ENCODE measurements around the gene TREML2. TPM values are rescaled to one million over a fixed set of nuclear protein-coding genes. Genes with fewer than 3 reads are reported as not detected.

TREML2 gene
- total RNA-seq, 1 experiment from 2014 or later: not detected

DNA sequence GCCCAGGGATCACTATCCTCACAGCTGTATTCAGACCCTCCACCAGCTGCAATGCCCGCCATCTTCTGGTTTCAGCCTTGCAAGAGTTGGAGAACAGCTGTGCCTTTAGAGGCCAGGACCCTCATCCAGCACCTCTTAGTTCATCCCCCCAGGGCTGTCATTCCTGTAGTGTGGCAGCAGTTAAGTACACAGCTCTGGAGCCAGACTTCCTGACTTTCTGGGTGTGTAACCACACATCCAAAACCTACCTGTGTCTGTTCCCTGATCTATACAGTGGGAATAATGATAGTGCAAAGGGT is 37.6 kb downstream of the TREML2 start:
- no peak for DNase-seq

DNA sequence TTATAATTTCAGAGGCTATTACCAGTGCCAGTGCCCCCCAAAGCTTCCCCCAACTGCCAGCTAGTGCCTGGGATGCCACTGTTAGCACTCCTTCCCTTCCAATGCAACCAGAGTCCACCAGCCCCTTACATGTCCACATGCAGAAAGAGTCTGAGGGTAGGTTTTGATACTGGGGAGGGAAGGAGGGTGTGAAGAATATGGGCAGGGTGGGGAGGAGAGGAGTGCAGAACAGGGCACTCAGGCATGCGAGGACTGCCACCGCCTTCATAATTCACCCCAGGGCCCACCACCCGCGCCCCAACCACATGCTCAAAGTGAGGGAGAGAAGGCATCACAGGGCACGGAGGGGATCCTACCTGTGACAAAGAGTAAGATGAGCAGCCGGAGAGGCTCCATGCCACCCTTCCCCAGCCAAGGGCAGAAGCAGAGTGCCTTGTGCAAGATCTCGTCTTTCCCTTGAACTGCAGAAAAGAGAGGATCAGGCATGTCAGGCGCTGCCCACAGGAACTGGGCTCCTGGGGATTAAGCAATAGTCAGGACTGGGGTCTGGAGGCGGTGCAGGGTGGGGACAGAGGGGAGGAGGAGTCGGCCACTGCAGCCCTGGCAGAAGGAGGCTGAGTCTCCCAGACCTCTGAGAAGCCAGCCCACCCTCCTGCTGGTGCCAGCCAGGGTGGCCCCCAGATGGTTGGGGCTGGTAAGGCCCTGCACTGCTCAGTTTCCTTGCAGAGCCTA is 38.1 kb downstream of the TREML2 start, which contains the start of gene TREM2:
TSS of gene TREM2 (minus strand) at position 430 of the 732 bp plus-strand sequence. CDS start at position 396, 34 bp downstream.
- DNase-seq: no peak
- Histone ChIP-seq H3K36me3 (no peaks in the 10 kb centered on the region), H3K4me3 (no peak within 1 kb of the TSS), H3K27me3 (no peaks in the 10 kb centered on the region), H3K9me3 (no peaks in the 10 kb centered on the region)

More for the DNA sequence above, 37.6 kb downstream of the TREML2 start:
- Histone ChIP-seq H3K4me3 (no peak overlapping the region), H3K36me3 (no peaks in the 10 kb centered on the region), H3K9me3 (no peaks in the 10 kb centered on the region), H3K27me3 (no peaks in the 10 kb centered on the region)

DNA sequence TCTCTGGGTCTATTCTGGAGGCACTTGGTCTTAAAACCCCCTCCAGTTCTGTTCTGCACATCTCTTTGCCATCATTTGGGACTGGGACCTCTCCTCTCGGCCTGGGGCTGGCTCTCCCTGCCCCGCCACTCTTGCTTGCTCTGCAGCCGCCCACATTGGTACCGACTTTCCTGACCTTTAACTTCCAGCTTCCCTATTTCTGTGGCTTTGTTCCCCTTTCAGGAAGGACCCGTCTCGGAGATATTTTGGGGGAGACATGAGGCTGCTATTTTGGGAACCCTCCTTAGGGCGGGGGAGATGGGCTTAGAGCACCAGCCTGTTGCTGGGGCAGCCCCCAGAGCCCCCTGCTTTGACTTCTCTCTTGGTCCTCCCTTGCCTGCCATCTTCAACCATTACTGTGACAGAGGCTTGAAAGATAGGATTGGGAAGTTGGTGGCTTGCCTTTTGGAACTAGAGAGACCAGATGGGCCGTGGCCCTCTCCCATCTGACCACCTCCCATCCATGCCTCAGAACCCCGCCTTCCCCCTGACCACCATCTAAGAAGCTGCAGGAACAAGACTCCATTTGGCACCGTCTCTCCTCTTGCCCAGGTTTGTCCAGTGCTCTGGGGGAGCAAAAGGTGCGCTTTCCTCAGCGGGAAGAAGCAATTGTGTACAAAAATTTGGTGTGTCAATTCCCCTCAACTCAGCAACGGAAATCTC is 38.9 kb downstream of the TREML2 start:
- no peaks in the 10 kb centered on the region for H3K9me3 ChIP-seq

DNA sequence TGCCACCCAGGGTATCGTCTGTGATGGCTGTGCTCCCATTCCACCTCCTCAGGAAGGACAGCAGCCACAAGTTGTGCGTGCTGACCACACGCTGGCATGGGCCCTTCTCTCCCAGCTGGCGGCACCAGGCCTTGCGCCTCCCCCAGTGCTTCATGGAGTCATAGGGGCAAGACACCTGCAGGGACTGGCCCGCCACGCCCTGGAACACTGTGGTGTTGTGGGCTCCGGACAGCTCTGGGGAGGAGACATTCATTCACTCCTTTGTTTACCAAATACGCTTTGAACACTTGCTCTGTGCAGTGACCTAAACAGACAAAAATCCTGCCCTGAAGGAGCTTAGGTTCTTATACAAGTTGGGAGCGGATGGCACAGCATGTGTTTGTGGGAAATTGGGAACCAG is 39.6 kb downstream of the TREML2 start:
- Histone ChIP-seq H3K36me3 (no peaks in the 10 kb centered on the region), H3K9me3 (no peaks in the 10 kb centered on the region), H3K4me3 (no peak overlapping the region), H3K27me3 (no peaks in the 10 kb centered on the region)
- DNase-seq: no peak

More for the DNA sequence above, 38.9 kb downstream of the TREML2 start:
- H3K4me3 ChIP-seq: no peak overlapping the region
- no peaks in the 10 kb centered on the region for H3K36me3 ChIP-seq
- H3K27me3 ChIP-seq: no peaks in the 10 kb centered on the region
- no peak for DNase-seq

DNA sequence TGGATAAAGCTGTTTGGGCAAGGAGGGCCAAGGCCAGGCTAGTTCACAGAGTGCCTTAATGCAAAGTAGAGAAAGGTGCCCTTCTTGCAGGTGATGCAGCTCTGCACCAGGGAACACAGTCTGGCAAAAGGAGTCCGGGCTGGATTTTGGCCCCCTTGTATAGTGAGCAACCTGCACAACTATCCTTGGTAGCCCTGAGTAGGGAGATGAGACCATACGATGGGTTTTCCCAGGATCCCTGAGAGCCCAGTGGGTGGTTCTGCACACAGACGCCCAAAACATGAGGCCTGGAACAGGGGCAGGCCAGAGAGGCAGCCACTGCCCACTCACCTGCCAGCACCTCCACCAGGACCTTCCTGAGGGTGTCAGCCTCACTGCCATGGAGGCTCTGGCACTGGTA is 40.0 kb downstream of the TREML2 start:
- Histone ChIP-seq H3K9me3 (no peaks in the 10 kb centered on the region), H3K36me3 (no peaks in the 10 kb centered on the region), H3K4me3 (no peak overlapping the region), H3K27me3 (no peaks in the 10 kb centered on the region)
- no peak for DNase-seq

DNA sequence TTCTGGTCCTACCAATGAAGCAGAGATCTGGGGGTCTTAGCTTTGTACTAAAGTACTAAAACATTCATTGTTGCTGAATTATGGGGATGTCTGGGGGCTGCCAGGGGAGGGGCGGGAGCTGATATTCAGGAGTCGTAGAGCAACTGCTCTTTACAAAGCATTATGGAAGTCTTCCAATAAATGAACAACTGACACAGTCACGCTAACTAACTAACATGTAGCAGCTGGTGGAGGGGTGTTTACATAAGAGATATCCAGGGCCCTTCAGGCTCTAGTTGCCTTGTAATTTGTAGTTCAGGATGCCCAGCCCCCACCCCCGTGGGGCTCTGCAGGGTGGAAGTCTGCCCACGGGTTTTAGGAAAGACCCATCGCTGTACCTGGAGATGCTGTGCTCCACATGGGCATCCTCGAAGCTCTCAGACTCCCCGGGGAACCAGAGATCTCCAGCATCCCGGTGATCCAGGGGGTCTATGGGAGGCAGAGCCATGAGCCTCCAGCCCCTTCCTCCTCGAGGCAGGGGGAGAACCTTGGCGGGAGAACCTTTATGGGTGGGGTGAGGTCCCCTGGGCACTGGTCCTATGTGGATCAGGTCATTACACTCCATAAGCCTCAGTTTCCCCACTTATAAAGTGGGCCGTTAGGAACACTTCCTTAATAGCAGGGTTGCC is 41.4 kb downstream of the TREML2 start:
- H3K36me3 ChIP-seq: no peaks in the 10 kb centered on the region
- no peaks in the 10 kb centered on the region for H3K27me3 ChIP-seq
- no peaks in the 10 kb centered on the region for H3K9me3 ChIP-seq
- H3K4me3 ChIP-seq: no peak overlapping the region
- DNase-seq: no peak

DNA sequence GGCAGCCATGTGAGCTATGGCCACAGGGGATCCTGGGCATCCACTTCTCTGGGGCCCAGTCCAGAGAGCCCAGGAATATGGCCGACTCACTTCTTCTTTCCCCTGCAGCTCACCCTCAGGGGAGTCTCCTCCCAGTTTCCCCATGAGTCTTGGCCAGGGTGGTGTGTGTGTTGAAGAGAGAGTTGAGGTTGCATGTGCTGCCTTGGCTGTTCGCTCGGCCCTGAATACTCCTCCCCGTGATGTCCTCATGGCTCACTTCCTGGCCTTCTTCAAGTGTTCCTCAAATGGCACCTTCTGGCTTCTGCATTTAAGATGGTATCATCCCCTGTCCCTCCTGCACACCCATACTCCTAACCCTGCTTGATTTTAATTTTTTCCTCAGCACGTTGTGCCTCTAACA is 43.6 kb downstream of the TREML2 start:
- no peaks in the 10 kb centered on the region for H3K9me3 ChIP-seq
- no peaks in the 10 kb centered on the region for H3K36me3 ChIP-seq
- H3K27me3 ChIP-seq: no peaks in the 10 kb centered on the region
- no peak for DNase-seq
- H3K4me3 ChIP-seq: no peak overlapping the region

DNA sequence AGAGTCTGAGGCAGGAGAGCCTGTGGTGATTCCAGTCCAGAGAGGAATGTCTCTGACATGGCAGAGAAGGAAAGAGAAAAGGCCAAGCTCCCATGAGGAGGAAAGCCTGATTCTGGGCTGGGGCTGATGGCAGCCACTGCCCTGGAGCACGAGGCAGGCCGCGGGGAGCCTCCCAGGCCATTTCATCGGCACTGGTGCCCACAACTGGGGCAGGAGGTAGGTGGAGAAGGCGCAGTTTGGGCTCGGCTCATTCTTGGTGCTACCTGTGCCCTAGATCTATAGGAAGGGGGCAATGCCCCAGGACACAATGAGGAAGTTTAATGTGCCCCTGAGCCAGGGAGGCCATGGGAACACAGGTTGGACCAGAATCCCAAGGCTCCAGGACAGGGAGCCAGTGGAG is 44.2 kb downstream of the TREML2 start:
- Histone ChIP-seq H3K9me3 (no peaks in the 10 kb centered on the region), H3K4me3 (no peak overlapping the region)
- no peak for DNase-seq

DNA sequence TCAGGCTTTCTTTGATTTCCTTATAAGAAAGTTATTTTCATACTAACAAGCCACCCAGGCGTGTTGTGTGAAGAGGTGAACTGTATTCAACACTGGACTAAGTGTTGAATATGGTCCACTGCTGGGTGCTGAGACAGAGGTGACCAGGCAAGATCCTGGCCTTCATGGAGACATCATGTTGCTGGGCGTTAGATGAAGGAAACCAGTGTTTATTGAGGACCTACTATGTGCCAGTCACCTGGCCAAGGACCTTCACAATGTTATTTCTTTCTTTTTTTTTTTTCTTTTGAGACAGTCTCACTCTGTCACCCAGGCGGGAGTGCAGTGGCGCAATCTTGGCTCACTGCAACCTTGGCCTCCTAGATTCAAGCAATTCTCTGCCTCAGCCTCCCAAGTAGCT is 44.9 kb downstream of the TREML2 start:
- H3K9me3 ChIP-seq: no peaks in the 10 kb centered on the region
- DNase-seq: no peak
- no peaks in the 10 kb centered on the region for H3K27me3 ChIP-seq
- H3K36me3 ChIP-seq: no peaks in the 10 kb centered on the region
- H3K4me3 ChIP-seq: no peak overlapping the region

More for the DNA sequence above, 44.2 kb downstream of the TREML2 start:
- H3K36me3 ChIP-seq: no peaks in the 10 kb centered on the region
- H3K27me3 ChIP-seq: no peaks in the 10 kb centered on the region

DNA sequence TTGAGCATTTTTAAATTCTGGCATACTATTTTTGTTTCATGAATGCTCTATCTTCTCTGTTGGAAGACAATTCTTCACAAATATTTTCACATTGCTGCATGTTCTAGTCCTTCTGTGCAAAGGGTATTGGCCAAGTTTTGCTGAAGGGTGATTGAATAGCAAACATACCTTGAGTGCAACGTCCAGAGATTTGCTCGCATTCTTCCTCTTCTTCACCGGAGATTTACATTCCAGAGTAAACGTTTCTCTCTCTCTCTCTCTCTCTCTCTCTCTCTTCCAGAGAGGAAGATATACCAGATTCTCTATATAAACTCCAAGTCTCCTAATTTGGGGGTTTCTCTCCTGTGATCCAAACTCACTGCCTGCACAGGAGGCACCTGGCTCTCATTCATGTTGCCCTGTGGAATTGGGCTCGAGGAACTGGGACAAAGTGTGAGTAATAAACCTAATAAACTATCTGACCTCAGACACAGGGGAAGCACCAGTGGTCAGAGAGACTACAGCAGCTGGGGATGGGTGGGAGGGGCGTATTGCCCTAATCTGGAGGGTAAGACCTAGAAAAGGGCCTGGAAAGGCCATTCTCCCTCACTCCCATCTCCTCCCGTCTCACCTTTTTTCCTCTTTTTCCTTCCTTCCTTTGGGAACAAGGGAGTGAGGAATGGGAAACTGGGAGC is 45.7 kb downstream of the TREML2 start:
- Histone ChIP-seq H3K4me3 (no peak overlapping the region), H3K27me3 (no peaks in the 10 kb centered on the region), H3K9me3 (no peaks in the 10 kb centered on the region), H3K36me3 (no peaks in the 10 kb centered on the region)
- DNase-seq: no peak

DNA sequence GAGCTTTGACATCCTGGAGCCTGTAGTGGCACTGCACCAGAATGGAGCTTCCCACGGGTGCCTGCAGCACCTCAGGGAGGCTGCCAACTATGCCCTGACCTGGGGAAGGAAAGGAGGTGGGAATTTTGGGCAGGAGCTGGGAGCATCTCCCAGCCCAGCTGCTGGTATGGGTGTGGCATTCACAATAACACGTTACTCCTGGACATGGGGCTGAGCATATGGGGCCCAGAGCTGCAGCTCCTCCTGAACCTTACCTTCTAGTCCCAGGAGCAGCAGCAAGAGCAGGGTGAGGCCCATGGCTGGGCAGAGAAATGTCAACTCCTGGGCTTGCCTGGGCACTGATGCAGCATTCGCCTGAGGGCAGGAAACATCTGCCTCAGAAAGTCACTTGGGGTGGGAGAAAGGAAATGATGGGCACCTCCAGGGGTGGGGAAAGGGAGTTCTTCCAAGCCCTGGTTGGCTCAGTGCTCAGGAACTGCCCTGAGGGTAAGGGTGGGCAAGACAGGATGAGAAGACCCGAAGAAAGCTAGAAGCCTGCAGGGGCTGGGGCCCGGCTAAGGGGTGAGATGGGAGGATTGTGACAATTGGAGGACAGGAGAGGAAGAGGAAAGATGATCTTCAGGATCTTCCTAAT is 46.8 kb downstream of the TREML2 start, which contains the start of gene TREML1:
TSS of gene TREML1 (minus strand) at position 356 of the 634 bp plus-strand sequence. CDS start at position 297, 59 bp downstream.
- DNase-seq: no peak
- Histone ChIP-seq H3K36me3 (no peaks in the 10 kb centered on the region), H3K27me3 (no peaks in the 10 kb centered on the region), H3K4me3 (no peak within 1 kb of the TSS), H3K9me3 (no peaks in the 10 kb centered on the region)

DNA sequence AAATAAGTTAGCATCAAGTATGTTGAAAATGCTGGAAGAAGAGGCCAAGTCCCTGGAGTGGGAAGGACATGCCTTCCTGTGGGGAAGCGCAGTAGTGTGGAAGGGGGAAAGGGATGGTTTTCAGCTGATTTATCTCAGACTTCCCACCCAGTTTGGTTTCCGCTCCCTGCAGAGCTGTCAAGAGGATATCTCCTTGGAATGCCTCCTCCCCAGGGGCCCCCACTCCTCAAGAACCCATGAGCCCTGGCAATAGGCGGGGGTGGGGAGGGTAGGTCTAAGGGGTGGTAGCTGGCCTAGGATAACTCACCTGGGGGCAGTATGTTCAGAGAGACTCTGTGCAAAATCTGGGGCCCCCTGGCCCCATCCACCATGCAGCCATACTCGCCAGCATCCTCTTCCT is 47.5 kb downstream of the TREML2 start:
- Histone ChIP-seq H3K9me3 (no peaks in the 10 kb centered on the region), H3K4me3 (no peak overlapping the region), H3K36me3 (no peaks in the 10 kb centered on the region), H3K27me3 (no peaks in the 10 kb centered on the region)
- no peak for DNase-seq

DNA sequence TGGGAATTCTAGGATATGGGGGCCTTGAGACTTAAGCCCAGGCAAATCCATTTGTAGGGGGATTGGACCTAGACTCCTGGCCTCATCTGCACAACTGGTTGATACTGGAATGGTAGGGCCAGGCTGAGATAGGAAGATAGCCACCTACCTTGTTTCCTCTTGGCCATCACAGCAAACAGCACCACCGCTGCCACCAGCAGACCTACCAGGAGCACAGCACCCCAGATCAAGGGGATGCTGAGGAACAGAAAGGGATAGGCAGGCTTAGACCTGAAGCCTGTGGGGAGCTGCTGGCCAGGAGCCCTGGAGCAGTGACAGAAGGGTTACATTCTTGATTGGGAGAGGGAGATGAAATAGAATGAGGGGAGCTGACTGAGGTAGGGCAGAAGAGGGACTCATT is 50.3 kb downstream of the TREML2 start:
- H3K27me3 ChIP-seq: no peaks in the 10 kb centered on the region
- H3K9me3 ChIP-seq: no peaks in the 10 kb centered on the region
- no peak overlapping the region for H3K4me3 ChIP-seq
- no peak for DNase-seq
- no peaks in the 10 kb centered on the region for H3K36me3 ChIP-seq

DNA sequence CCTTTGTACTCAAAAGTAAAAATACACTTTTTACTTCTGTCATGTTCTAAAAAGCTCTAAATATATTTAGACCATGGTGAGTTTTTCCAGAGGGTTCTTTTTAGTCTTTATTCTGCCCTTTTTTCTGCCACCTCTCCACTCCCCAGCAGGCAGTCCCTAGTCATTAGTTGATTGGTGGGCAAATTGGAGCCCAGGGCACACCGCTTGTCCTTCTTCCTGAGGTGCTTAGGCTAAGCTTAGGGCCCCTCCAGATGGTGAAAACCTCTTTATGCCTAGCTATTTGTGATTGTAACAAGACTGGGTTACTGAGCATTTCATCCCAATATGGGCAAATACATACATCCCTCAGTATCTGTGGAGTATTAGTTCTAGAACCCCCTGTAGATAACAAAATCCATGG is 53.0 kb downstream of the TREML2 start:
- H3K4me3 ChIP-seq: no peak overlapping the region
- no peaks in the 10 kb centered on the region for H3K27me3 ChIP-seq
- H3K9me3 ChIP-seq: no peaks in the 10 kb centered on the region
- no peaks in the 10 kb centered on the region for H3K36me3 ChIP-seq
- no peak for DNase-seq

All from MG63 (cell line).